Type B pancreatic cell (in vitro differentiated cells): ENCODE results near the gene PLA2G4E. TPM values are rescaled to one million over a fixed set of nuclear protein-coding genes. Genes with fewer than 3 reads are reported as not detected.
A peak's percentile ranks its signal among the peaks of the same experiment; 100 is the strongest.

Experiments
- DNase-seq: peaks from one replicate; pipeline ENCODE4 v3.0.0; 2021; ENCODE audit warnings: mixed read lengths; ENCODE audit not compliant: unreplicated experiment; ENCODE audit errors: extremely low spot score
- H3K27ac Mint-ChIP-seq: 2 replicates; pipeline ENCODE4 v1.8.0; 2021; ENCODE audit warnings: mild to moderate bottlenecking, mixed read lengths
- H3K27me3 Mint-ChIP-seq: 2 replicates; pipeline ENCODE4 v1.8.0; 2021; ENCODE audit warnings: mixed read lengths
- H3K36me3 Mint-ChIP-seq: 2 replicates; pipeline ENCODE4 v1.8.0; 2021; ENCODE audit warnings: mixed read lengths
- H3K4me1 Mint-ChIP-seq: one replicate; pipeline ENCODE4 v1.8.0; 2021; ENCODE audit warnings: mixed read lengths; ENCODE audit not compliant: unreplicated experiment
- H3K4me3 Mint-ChIP-seq: 2 replicates; pipeline ENCODE4 v1.8.0; 2021; ENCODE audit warnings: mild to moderate bottlenecking, mixed read lengths
- H3K9me3 Mint-ChIP-seq: 2 replicates; pipeline ENCODE4 v1.8.0; 2021; ENCODE audit warnings: mixed read lengths
- CTCF ChIP-seq: fragments of 200-600 bp; sonication (generic); conservative IDR thresholded peaks from 2 replicates; pipeline ENCODE4 v1.5.0; 2021; ENCODE audit warnings: antibody characterized with exemption, mild to moderate bottlenecking
- total RNA-seq: library from RNA; stranded (reverse); gene quantifications from 2 replicates; pipeline ENCODE4 v1.2.1, GENCODE V29; 2021; ENCODE audit warnings: low replicate concordance

The PLA2G4E gene
- total RNA-seq, 1 donor from 2014 or later: not detected

GRCh38 chr15:41982133-41982930 lies 38.5 kb downstream of the PLA2G4E start:
- Mint-ChIP-seq H3K36me3 (no peaks in the 10 kb centered on the region), H3K9me3 (no peaks in the 10 kb centered on the region), H3K4me3 (no peak overlapping the region), H3K27me3 (peaks cover 4% of the 10 kb centered on the region), H3K4me1 (peaks cover 11% of the 10 kb centered on the region), H3K27ac (no peak overlapping the region)
- DNase-seq: peak; percentile 18
- no peak for TF ChIP-seq CTCF

DNA sequence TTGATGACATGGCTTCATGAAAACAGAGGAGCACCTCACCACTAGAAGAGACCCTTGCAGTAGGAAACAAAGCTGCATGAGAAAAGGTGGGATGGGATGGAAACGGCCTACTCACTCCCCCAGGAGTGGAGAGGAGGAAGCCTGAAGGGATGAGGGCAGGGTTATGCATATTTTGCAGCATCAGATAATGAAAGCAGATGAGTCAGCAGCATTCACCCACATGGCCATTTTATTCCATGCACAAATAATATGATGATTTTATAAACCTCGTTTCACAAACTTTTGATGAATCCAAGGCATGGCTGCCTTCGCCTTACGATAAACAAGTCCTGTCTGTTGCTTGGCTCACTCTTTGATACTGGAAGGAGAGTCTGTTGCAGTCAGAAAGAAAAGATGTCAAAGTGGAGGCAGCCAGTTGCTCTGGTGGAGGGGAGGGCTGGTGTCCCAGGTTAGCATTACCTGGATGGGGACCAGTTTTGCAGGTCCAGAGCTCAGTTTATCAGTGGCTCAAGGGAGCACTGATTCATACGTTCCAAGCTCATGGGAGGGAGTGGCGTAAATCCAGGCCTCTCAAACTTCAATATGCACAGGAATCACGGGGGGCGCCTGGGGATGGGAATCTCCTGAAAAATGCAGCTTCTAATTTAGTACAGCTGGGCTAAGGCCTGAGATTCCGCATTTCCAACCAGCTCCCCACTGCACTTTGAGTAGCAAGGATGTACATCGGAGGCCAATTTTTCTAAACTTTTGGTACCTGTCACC lies 39.3 kb downstream of the PLA2G4E start:
- Mint-ChIP-seq H3K36me3 (no peaks in the 10 kb centered on the region), H3K27ac (peak overlapping the region; percentile 91), H3K4me3 (no peak overlapping the region), H3K4me1 (peaks cover 11% of the 10 kb centered on the region), H3K27me3 (no peaks in the 10 kb centered on the region), H3K9me3 (no peaks in the 10 kb centered on the region)
- no peak for TF ChIP-seq CTCF
- DNase-seq: peak; percentile 45

DNA sequence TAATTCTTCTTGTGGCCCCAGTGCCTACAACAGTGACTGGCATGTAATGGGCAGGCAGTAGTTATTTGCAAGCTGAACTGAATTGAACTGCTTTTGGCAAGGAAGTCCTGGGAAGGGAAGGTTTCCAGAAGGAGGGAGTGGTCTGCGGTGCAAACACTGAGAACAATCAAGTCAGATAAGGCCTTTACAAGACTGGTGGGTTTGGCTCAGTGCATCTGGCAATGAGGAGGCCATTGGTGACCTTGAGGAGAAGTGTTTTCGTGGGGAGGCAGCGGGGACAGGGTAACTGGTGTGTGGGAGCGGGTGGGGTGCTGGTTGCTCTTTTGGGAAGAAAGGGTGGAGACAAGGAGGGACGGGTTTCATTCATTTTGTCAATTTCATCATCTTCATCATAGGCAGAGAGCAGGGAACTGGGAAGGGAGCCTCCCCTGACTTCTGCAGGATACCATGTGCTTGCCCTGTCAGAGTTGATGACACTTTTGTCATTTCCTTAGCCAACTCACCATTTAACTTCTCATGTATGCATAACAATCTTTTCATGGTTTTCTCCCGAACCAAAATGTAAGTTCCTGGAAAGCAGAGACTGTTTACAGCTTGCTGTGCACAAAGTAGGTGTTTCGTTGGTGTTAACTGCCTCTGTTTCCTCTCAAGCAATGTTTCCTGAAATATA lies 40.1 kb downstream of the PLA2G4E start:
- Mint-ChIP-seq H3K9me3 (no peaks in the 10 kb centered on the region), H3K27ac (peak overlapping the region; percentile 91), H3K36me3 (no peaks in the 10 kb centered on the region), H3K27me3 (no peaks in the 10 kb centered on the region), H3K4me3 (no peak overlapping the region), H3K4me1 (peaks cover 11% of the 10 kb centered on the region)
- no peak for TF ChIP-seq CTCF
- peak; percentile 63 for DNase-seq

DNA sequence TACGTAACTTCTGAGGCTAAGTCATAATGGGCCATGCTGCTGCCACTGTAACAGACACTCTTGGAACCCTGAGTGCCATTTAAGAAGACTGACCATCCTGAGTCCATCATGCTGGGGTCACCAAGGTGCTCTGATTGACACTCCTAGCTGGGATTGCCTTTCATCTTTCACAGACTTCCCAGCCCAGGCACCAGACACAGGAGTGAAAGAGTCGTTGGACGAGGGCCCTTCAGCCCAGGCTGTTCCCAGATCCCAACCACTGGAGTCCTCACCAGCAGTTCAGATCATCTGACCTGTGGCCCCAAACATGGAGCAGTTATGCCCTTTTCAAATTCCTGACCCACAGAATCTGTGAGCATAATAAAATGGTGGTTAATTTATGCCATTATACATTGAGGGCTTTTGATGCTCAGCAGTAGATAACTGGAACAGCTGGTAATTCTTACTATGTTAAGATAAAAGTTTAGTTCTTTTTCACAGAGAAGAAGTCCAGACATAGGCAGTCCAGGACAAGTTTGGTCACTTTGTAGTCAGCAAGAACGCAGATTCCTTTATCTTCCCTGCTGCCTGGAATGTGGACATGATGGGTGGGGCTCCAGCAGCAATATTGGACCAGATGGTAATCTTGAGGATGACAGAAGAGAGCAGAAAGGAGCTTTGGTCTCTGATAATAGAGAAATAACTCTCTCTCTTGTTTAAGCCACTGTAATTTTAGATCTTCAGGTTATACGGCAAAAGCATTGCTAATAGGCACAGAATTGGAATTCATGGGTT lies 41.2 kb downstream of the PLA2G4E start:
- DNase-seq: peak; percentile 32
- peak overlapping the region; percentile 91 for H3K27ac Mint-ChIP-seq
- no peaks in the 10 kb centered on the region for H3K27me3 Mint-ChIP-seq
- H3K36me3 Mint-ChIP-seq: no peaks in the 10 kb centered on the region
- no peak for TF ChIP-seq CTCF
- H3K4me3 Mint-ChIP-seq: peak overlapping the region; percentile 29
- H3K9me3 Mint-ChIP-seq: no peaks in the 10 kb centered on the region
- H3K4me1 Mint-ChIP-seq: peaks cover 11% of the 10 kb centered on the region

DNA sequence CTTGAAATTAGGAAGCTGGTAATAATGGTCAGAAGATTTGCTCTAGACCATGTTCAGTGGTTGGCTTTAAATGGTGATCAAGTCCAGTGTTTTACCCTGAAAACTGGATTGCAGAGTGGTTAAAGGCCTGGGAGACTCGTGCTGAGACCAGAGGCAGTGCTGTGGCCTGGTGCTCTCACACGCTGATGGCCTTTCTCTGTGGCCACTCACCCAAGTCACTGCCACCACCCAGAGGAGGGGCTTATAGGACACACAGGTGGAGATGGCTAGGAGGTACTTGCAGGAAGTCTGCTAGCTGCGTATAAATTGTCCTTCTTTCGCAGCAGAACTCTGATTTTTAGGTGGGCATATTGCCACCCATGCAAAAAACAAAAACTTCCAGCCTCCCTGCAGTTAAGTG lies 42.3 kb downstream of the PLA2G4E start:
- peaks cover 11% of the 10 kb centered on the region for H3K4me1 Mint-ChIP-seq
- no peaks in the 10 kb centered on the region for H3K9me3 Mint-ChIP-seq
- no peaks in the 10 kb centered on the region for H3K36me3 Mint-ChIP-seq
- H3K4me3 Mint-ChIP-seq: no peak overlapping the region
- peak; percentile 49 for DNase-seq
- TF ChIP-seq CTCF: no peak
- peaks cover 3% of the 10 kb centered on the region for H3K27me3 Mint-ChIP-seq
- no peak overlapping the region for H3K27ac Mint-ChIP-seq
